Measurements from ENCODE around the gene SAV1.

- no peak for TF ChIP-seq CTCF (conservative IDR thresholded peaks at IDR 0.05; ENCODE audit: low read depth in 2 of 2)
- no peak for TF ChIP-seq REST (IDR thresholded peaks at IDR 0.05; ENCODE audit: unreplicated experiment)
These were observed 20.4 kb downstream of the SAV1 start for GRCh38 chr14:50647753-50648152.

Measured in GM23338 (cell line).